C4-2B (cell line): ENCODE results near the gene SLC9A1.

Experiments used
- CTCF ChIP-seq: fragments of 450-650 bp; conservative IDR thresholded peaks from 2 replicates; pipeline ENCODE4 v1.5.1; 2017; ENCODE audit warnings: mild to moderate bottlenecking
- ZFX ChIP-seq: fragments of 450-650 bp; IDR thresholded peaks from 2 replicates; pipeline ENCODE4 v1.6.1; 2017

- no peak for TF ChIP-seq CTCF
- TF ChIP-seq ZFX: no peak
Observed at GRCh38 chr1:27152004-27152828, 2.7 kb downstream of the SLC9A1 start.
